SK-N-SH treated with all-trans-retinoic acid at 6 μM for 48 hours (cell line): ENCODE measurements around the gene RSRP1.

ENCODE experiments used
- ATAC-seq: fragments of 200-7000 bp; cut with Tn5 transposase; 3 replicates; pipeline ENCODE4 v1.9.1; 2020; ENCODE audit warnings: mild to moderate bottlenecking, moderate library complexity
- ARNTL ChIP-seq: fragments of 450-650 bp; formaldehyde crosslinking; IDR thresholded peaks from 2 replicates; pipeline ENCODE4 v1.5.0; 2020; ENCODE audit warnings: low read depth, mild to moderate bottlenecking, moderate library complexity, borderline replicate concordance
- BACH2 ChIP-seq: fragments of 250-450 bp; sonication (Bioruptor Pico); IDR thresholded peaks from 2 replicates; pipeline ENCODE4 v1.9.0; 2021; ENCODE audit warnings: mild to moderate bottlenecking, borderline replicate concordance
- CSDC2 ChIP-seq: fragments of 250-450 bp; sonication (Bioruptor Pico); IDR thresholded peaks from 2 replicates; pipeline ENCODE4 v1.5.0; 2020; ENCODE audit warnings: mild to moderate bottlenecking, moderate library complexity
- ESRRG ChIP-seq: fragments of 250-450 bp; sonication (Bioruptor Pico); IDR thresholded peaks from 2 replicates; pipeline ENCODE4 v1.6.1; 2021; ENCODE audit warnings: mild to moderate bottlenecking
- GLIS3 ChIP-seq: fragments of 250-450 bp; sonication (Bioruptor Pico); IDR thresholded peaks from 2 replicates; pipeline ENCODE4 v1.5.0; 2020; ENCODE audit warnings: mild to moderate bottlenecking, moderate library complexity
- ISL1 ChIP-seq: fragments of 250-450 bp; sonication (Bioruptor Pico); IDR thresholded peaks from 2 replicates; pipeline ENCODE4 v2.1.2; 2022; ENCODE audit warnings: mild to moderate bottlenecking, moderate library complexity
- OSR1 ChIP-seq: fragments of 250-450 bp; sonication (Bioruptor Pico); IDR thresholded peaks from 2 replicates; pipeline ENCODE4 v1.8.0; 2022; ENCODE audit warnings: moderate library complexity, mild to moderate bottlenecking, inconsistent platforms
- POU6F1 ChIP-seq: fragments of 250-450 bp; sonication (Bioruptor Pico); IDR thresholded peaks from 2 replicates; pipeline ENCODE4 v1.8.0; 2021; ENCODE audit warnings: low read depth, mild to moderate bottlenecking, moderate library complexity, borderline replicate concordance
- PPARA ChIP-seq: fragments of 250-450 bp; sonication (Bioruptor Pico); IDR thresholded peaks from 2 replicates; pipeline ENCODE4 v1.5.0; 2020; ENCODE audit warnings: mild to moderate bottlenecking, borderline replicate concordance
- RARB ChIP-seq: fragments of 250-450 bp; sonication (Bioruptor Pico); IDR thresholded peaks from 2 replicates; pipeline ENCODE4 v1.8.0; 2021; ENCODE audit warnings: mild to moderate bottlenecking, moderate library complexity
- SNAI2 ChIP-seq: fragments of 250-450 bp; sonication (Bioruptor Pico); IDR thresholded peaks from 2 replicates; pipeline ENCODE4 v1.5.0; 2020; ENCODE audit warnings: mild to moderate bottlenecking, moderate library complexity
- TCF4 ChIP-seq: fragments of 250-450 bp; sonication (Bioruptor Pico); IDR thresholded peaks from 2 replicates; pipeline ENCODE4 v1.8.0; 2021; ENCODE audit warnings: mild to moderate bottlenecking, moderate library complexity, borderline replicate concordance
- TOX ChIP-seq: fragments of 250-450 bp; sonication (Bioruptor Pico); IDR thresholded peaks from 2 replicates; pipeline ENCODE4 v1.8.0; 2021; ENCODE audit warnings: mild to moderate bottlenecking, moderate library complexity, borderline replicate concordance
- TSHZ2 ChIP-seq: fragments of 250-450 bp; sonication (Bioruptor Pico); IDR thresholded peaks from 2 replicates; pipeline ENCODE4 v1.5.0; 2020; ENCODE audit warnings: mild to moderate bottlenecking, moderate library complexity
- ZC3H10 ChIP-seq: fragments of 250-450 bp; sonication (Bioruptor Pico); IDR thresholded peaks from 2 replicates; pipeline ENCODE4 v1.5.1; 2021; ENCODE audit warnings: mild to moderate bottlenecking, moderate library complexity
- ZFP3 ChIP-seq: fragments of 250-450 bp; sonication (Bioruptor Pico); IDR thresholded peaks from 2 replicates; pipeline ENCODE4 v1.5.0; 2020; ENCODE audit warnings: mild to moderate bottlenecking, moderate library complexity
- ZFP30 ChIP-seq: fragments of 450-650 bp; formaldehyde crosslinking; IDR thresholded peaks from 2 replicates; pipeline ENCODE4 v1.5.0; 2022; ENCODE audit warnings: mild to moderate bottlenecking, moderate library complexity
- ZNF565 ChIP-seq: fragments of 450-650 bp; formaldehyde crosslinking; conservative IDR thresholded peaks from 2 replicates; pipeline ENCODE4 v1.5.0; 2020; ENCODE audit warnings: low read depth, mild to moderate bottlenecking, moderate library complexity
- ZNF70 ChIP-seq: fragments of 450-650 bp; formaldehyde crosslinking; IDR thresholded peaks from 2 replicates; pipeline ENCODE4 v1.5.0; 2020; ENCODE audit warnings: mild to moderate bottlenecking, moderate library complexity
- ZNF8 ChIP-seq: fragments of 450-650 bp; formaldehyde crosslinking; IDR thresholded peaks from 2 replicates; pipeline ENCODE4 v1.5.0; 2020; ENCODE audit warnings: mild to moderate bottlenecking, moderate library complexity
- TF ChIP-seq, protein P1 (sequence below): fragments of 250-450 bp; sonication (Bioruptor Pico); IDR thresholded peaks from 2 replicates; pipeline ENCODE4 v1.8.0; 2020; ENCODE audit warnings: mild to moderate bottlenecking, moderate library complexity, borderline replicate concordance
- TF ChIP-seq, protein P2 (sequence below): fragments of 250-450 bp; sonication (Bioruptor Pico); IDR thresholded peaks from 2 replicates; pipeline ENCODE4 v1.5.1; 2020; ENCODE audit warnings: low read depth, mild to moderate bottlenecking, moderate library complexity

Gene RSRP1

GRCh38 chr1:25199819-25200620 is 47.2 kb downstream of the RSRP1 start (continued):
- TF ChIP-seq, protein P1, sequence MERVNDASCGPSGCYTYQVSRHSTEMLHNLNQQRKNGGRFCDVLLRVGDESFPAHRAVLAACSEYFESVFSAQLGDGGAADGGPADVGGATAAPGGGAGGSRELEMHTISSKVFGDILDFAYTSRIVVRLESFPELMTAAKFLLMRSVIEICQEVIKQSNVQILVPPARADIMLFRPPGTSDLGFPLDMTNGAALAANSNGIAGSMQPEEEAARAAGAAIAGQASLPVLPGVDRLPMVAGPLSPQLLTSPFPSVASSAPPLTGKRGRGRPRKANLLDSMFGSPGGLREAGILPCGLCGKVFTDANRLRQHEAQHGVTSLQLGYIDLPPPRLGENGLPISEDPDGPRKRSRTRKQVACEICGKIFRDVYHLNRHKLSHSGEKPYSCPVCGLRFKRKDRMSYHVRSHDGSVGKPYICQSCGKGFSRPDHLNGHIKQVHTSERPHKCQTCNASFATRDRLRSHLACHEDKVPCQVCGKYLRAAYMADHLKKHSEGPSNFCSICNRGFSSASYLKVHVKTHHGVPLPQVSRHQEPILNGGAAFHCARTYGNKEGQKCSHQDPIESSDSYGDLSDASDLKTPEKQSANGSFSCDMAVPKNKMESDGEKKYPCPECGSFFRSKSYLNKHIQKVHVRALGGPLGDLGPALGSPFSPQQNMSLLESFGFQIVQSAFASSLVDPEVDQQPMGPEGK (CRISPR knock-in tag), result no peak
- no peak for TF ChIP-seq OSR1 (CRISPR knock-in tag)
- no peak for TF ChIP-seq GLIS3 (CRISPR knock-in tag)
- no peak for TF ChIP-seq TSHZ2
- TF ChIP-seq ZFP3 (CRISPR knock-in tag), result no peak
- no peak for TF ChIP-seq ARNTL (CRISPR knock-in tag)

DNA sequence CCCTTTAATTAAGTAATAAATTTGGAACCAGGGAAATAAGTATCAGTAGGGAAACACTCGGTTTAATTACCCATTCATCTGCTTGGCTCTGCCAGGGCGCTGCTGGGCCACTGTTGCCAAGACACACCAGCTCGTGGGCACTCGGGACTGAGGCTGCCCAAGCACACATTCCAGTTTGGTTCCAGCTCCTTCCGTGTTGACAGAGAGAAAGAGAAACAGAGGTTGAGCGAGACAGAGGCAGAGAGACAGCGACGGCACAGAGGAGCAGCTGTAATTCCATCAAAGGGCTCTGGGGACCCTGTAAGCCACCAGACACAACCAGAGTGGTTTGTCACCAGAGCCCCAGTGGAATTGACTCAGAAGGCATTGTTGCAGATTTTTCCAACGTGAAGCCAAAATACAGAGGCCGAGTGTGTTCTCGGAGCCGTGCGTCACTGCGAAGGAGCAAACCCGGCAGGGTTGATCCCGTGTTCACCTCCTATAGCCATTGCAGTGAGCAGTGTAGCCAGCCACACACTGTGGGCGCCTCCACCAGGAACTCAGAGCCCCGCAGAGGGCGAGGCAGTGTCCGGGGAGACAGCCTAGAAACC is 48.5 kb downstream of the RSRP1 start:
- no peak; the same call in 2 of the 3 replicates for ATAC-seq

DNA sequence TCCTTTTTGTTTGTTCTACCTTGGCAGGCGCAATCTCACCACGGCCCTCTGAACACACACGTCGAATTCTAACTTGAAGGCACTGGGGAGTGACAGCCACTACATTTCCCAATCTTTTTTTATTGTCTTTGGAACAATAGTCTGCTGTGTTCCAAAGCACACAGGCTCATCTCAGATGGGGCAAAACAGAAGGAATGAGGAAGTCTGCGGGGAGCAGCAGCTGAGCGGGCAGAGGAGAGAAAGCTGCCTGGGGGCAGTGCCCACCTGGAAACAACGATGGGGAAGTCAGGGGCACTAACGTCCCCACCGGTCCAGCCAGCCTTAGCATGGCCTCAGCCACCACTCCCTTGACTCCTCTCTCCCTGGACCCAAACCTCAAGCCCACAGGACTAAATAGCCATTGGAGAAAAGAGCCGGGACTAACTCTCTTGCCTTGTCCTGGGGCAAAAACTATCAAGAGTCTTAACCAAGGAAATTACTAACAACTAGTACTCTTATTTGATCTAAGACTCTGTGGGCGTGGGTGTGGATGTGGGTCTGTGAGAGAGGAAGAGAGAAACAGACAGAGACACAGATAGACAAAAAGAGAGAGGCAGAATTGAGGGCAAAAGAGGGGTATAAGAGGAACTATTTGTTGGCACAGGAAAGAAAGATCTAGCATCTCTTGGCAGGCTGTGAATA is 49.1 kb downstream of the RSRP1 start:
- TF ChIP-seq ZFP3 (CRISPR knock-in tag) (no peak), ESRRG (no peak), SNAI2 (CRISPR knock-in tag) (no peak), ISL1 (CRISPR knock-in tag) (no peak), ZFP30 (CRISPR knock-in tag) (no peak), POU6F1 (no peak), RARB (no peak), TCF4 (no peak), CSDC2 (CRISPR knock-in tag) (no peak), ZNF70 (no peak), PPARA (CRISPR knock-in tag) (no peak), ZNF565 (no peak), TSHZ2 (no peak), ZNF8 (CRISPR knock-in tag) (no peak), TOX (CRISPR knock-in tag) (no peak), ARNTL (CRISPR knock-in tag) (no peak)
- TF ChIP-seq, protein P1 (CRISPR knock-in tag), result no peak
- TF ChIP-seq, protein P2, sequence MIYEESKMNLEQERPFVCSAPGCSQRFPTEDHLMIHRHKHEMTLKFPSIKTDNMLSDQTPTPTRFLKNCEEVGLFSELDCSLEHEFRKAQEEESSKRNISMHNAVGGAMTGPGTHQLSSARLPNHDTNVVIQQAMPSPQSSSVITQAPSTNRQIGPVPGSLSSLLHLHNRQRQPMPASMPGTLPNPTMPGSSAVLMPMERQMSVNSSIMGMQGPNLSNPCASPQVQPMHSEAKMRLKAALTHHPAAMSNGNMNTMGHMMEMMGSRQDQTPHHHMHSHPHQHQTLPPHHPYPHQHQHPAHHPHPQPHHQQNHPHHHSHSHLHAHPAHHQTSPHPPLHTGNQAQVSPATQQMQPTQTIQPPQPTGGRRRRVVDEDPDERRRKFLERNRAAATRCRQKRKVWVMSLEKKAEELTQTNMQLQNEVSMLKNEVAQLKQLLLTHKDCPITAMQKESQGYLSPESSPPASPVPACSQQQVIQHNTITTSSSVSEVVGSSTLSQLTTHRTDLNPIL (CRISPR knock-in tag), result no peak
- no peak; the same call in 2 of the 3 replicates for ATAC-seq

More for the DNA sequence above, 48.5 kb downstream of the RSRP1 start:
- TF ChIP-seq BACH2 (CRISPR knock-in tag) (no peak), ZC3H10 (CRISPR knock-in tag) (no peak)
